GM21390 (cell line): ENCODE data around the gene PLEKHH1.
"Not testable (repeated sequence)": the region's sequence is repeated elsewhere in the genome, so short reads cannot be mapped to it uniquely, and the experiment has no call there.

Experiments
- ATAC-seq: cut with Tn5 transposase; IDR thresholded peaks from one replicate; pipeline ENCODE4 v1.9.1; 2021; ENCODE audit not compliant: unreplicated experiment

Gene PLEKHH1

DNA sequence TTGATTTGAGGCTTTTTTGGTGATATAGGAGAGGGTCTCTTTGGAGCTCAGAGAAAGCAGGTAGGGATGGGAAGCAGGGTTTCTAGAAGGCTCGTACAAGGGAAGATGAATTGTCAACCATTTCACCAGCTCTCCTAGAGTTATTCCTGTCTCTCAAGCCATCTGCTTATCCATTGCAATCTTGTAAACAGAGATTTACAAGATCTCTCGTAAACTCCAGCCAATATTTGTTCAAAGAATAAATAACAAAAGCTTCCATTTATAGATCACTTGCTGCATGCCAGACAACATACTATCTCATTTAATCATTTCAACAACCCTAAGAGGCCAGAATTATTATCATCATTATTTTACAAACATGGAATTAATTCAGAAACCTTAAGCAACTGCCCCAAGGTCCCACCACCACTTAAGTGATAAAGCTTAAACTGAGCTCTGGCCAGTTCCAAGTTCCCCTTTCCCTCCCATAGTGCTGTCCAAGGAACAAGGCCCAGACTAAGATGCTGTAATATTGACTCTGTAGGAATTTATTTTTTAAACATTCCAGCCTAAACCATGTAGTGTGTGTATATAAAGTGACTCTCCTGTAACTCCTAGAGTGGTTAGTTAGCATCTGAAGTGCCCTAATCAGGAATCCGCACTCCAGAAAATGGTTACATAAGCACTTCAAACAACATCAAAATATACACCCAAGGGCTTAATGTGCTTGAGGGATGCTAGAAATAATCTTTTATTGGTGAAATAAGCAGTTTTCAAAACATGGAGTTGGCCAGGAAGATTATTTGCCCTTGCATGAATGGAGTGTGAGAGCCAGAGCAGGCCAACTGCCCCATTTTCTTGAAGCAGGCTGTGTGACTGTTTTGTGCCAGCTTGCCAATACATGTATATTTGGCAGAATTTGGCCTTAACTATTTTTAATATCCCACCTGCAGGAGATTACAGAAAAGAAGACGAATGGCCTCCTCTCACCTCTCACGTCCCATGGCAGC lies 2.8 kb upstream of the PLEKHH1 start:
- ATAC-seq, result no peak

DNA sequence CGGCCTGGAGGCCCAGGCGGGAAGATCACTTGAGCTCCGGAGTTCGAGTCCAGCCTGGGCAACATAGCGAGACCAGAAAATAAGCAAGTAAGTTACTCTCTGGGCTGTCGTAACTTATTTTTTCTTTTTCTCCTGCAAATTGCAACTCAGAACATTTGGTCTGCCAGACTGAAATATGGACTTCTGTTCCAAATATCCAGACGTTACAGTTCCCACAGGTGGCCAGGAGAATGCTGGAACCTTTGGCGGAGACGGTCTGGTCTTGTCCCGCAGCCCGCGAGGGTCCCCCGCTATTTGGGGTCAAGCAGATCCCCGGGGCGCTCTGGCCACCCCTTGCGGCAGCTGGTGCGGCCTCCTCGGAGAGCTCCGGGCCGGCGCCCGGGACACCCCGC lies 488 bp upstream of the PLEKHH1 start:
- no peak for ATAC-seq

DNA sequence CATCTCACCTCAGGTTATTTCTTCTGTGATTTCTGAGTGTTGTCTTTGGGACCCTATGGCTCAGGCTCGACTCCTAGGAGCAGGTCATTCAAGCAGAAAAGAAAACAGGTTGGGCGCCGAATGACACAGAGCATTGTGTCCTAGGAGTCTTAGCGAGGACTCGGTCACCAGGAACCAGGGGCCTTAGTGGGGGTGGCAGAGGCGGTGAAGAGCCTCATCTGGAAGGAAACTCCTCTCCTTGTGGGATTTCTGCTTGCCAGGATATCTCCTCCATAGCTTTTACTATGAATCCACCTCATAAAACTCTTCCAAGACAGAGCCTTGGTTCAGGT lies 630 bp downstream of the PLEKHH1 start:
- no peak for ATAC-seq

DNA sequence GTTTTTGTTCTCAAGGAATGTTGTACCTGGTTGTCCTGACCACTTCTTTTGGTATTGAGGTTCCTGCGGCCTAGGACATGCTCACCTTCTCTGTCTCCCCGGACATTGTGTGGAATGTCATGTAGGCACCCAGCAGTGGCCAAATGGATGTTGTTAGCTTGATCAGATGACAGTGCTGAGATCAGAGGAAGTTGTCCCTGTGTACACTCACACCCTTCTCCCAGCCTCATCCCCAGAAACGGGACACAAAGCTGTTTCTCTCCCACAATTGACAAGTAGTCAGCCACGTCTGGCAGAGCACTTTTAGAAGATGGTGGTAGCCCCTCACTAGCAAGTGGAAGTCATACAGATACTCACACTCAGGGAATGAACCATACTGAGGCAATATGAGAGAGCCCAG lies 3.0 kb downstream of the PLEKHH1 start:
- ATAC-seq, result no peak

DNA sequence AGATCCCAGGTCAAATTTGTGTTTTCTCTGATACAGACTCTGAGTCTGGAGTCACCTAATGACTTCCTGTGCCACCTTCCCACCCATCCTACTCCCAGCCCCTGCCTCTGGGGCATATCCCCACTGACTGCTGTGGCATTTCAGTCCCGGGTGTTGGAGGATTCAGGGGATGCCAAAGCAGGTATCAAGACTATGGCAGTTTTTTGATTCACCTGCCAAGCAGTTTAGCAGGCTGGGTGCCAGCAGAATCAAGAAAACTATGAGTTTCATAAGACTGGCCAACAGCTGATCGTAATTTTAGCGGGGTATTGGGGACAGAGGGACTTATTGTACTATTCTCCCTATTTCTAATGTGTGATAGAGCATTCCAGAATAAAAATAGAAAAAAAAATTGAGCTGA lies 4.6 kb downstream of the PLEKHH1 start:
- ATAC-seq, result no peak

DNA sequence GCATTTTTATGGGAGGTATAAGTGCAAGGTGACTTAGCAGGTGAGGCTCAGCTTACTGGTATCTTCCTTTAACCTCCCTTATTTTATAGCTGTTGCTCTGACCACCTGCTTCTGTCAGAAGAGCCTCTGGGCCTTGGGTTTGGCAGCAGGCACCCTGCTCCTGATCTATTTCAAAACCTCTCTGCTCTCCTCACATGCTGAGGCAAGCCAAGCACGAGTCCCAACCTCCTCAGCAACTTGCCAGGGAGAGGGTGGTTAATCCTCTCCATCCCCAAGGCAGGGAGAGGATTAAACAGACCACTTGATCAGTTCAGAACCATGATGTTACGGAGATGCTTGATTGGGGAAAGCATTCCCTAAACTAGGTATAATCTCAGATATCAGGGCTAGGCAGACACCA lies 5.4 kb downstream of the PLEKHH1 start:
- no peak for ATAC-seq

DNA sequence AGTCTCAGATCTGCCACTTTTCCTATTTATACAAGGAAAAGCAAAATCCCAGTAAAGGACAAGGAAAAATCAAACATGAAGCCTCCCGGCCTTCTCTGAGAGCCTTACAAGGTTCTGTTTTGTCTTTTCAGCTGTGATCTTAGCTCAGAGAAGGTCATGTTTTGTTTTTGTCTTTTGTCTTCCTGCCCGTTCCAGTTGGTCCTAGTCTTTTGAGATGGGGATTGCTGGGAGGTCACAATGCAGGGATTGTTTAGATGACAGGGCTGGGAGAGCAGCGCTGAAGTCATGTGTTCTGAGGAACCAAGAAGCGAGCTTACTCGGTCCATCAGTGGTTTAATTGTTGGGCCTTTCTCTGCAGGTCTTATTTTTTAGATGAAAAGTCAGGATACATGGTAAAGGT lies 6.0 kb downstream of the PLEKHH1 start:
- ATAC-seq, result no peak

DNA sequence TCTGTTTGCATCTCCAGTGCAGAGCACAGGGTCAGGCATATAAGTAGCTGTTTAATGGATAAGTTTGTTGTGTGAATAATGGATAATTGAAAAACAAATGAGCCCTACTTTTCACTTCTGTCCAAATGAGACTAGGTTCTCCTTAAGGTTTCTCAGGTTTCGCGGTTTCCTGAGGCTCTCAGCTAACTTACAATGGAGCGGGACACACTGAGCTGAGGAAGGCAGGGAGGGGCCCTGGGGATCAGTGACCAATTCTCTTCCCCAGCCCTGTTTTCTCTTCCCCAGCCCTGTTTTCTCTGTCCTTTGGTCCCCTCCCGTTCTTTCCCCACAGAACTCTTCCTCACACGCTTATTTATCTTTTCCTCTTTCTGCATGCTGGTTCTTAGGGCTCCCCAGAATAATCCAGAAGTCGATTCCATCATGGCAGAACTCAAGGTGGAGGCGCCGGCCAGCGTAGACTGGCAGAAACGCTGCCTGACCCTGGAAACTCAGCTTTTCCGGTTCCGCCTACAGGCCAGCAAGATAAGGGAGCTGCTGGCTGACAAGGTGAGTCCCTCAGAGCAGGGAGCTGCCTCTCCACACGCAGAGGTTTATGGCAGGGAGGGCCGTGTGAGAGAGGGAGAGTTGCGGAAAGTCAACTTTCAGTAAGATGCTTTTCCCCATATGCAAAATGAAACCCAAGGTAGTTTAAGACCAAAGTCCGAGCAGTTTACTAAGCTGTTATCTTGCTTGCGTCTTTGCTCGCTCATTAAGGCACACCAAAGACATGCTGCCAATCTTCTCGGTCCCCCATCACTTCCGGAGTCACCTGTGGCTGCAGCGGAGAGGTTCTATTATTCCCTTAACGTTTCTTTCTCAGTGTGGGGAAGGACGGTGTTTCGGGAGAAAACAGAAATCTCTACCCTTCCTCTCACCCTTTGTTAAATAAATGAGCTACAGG lies 8.6 kb downstream of the PLEKHH1 start:
- ATAC-seq, result no peak

DNA sequence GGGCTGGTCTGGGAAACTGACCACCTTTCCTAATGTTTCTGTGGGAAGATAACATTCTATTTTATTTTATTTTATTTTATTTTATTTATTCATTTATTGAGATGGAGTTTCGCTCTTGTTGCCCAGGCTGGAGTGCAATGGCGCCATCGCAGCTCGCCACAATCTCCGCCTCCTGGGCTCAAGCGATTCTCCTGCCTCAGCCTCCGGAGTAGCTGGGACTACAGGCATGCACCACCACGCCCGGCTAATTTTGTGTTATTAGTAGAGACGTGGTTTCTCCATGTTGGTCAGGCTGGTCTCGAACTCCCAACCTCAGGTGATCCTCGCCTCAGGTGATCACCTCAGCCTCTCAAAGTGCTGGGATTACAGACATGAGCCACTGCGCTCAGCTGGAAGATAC lies 9.5 kb downstream of the PLEKHH1 start:
- ATAC-seq, result not testable (repeated sequence)

DNA sequence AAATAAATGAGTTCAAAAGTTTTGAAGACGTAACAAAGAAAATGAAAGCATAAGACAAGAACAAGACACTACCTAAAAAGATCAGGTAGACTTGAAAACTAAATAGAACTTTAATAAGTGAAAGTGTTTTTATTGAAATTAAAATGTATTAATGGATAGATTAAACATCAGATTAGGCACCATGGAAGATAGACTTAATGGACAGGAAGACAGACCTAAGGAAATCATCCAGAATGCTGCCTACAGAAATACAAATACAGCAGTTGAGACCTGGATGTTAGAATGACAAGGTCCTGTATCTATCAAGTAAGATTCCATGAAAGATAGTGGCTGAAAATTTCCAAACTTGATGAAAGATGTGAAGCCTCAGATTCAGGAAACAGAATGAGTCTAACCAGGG lies 11.5 kb downstream of the PLEKHH1 start:
- no peak for ATAC-seq

DNA sequence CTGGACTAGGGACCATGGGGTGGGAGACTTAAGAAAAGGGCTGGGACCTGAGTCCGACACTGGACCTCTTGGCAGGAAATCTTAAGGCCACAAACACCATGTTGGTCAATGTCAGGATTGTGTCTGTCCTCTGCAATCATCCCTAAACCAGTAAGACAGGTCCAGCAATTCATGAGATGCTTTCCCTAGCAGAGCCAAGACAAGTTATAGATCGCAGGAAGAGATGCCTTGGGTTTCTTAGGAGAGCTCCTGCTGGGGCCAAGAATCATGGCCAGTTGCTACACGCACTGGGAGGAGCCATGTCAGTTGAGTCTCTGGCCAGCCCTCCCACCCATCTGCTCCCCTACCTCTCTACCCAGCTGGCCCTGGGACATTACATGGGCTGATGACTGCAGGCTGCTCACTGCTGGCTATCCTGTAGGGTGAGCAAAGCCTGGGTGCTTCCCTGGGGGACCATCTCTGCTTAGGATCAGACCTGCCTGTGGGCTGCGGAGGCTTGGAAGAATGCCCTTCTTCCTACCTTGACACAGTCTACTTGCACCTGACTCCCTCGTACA lies 14.2 kb downstream of the PLEKHH1 start:
- ATAC-seq, result no peak

DNA sequence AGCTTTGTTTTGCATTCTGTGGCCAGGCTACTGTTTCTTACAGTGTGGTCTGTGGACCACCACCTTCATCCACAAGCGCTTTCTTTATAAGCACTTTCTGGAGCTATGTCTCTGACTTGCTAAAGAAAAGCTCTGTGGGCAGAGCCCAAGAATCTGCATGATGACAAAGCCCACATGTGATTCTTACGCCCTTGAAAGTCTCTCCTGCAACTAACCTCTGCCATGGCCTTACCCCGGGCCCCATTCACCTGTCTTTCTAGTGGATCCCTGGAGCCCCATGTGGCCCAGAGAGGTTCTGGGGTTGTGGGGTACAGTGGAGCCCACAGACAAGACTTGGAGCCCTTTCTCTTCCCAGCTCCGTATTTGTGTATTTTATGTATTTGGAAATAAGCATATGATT lies 16.6 kb downstream of the PLEKHH1 start:
- ATAC-seq, result no peak

DNA sequence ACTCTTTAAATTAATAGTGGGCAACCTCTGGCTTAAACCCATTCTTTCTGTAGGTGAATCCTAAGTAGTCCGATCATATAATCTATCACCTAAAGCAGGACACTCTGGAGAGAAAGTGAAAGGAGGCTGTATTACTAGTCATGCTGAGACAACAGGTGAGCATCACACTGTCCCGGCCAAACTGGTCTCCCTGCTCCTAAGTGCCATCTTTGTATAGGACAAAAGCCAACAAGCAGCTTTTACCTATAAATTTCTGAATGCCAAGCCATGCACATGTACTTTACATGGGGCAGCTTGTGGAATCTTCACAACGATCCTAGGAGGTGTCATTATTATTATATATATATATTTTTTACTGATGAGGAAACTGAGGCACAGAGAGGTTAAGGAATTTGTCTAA lies 18.0 kb downstream of the PLEKHH1 start:
- no peak for ATAC-seq

DNA sequence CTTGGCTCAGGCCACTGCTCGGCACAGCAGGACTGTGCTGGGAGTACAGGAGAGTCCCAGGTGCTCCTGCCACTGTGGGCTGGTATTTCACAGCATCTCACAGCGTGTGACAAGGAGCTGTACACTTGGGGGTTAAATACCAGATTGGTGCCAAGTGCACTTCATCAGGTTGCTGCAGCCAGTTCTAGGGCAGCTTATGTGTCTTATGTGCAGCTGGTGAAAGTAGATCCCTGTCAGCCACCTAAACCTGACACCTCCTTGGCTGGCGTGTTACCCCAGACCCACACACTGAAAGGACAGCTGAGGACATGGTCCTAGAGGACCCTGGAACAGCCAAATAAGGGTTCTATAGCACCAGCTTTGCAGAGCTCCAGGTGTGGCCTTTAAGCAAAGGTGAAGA lies 18.9 kb downstream of the PLEKHH1 start:
- no peak for ATAC-seq

DNA sequence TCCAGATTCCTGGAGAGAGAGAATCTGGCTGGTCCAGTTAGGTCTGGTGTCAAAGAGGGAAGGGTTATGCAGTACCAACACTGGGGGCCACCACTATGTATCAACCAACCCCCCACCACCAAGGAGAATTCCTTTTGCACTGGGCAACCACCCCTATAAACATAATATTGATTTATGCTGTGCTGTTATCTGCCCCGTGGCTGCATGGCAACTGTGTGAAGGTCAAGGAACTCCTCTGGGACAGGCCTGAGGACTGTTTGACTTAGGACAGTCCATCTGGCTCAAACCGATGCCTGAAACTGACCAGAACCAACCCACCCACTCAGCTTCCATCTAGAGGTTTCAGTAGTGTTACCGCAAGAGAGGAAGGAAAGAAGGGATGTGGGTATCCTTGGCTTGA lies 20.5 kb downstream of the PLEKHH1 start:
- ATAC-seq, result no peak

DNA sequence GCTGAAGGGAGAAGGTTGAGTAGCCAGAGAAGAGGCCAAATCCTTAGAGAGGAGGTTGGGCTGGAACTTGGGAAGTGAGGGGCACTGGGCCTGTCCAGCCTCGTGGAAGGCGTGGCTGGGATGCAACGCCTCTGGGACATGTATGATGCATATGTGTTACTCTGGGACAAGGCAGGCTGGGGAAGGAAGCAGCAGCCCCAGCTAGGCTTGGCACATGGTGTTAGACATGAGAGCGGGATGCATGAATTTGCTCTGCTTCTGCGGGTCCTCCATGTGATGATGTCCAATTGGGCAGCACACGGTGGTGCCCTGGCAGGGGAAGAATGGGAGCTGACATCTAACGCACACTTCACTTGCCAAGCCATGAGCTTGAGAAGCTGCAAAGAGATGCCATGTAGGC lies 21.3 kb downstream of the PLEKHH1 start:
- ATAC-seq, result no peak

DNA sequence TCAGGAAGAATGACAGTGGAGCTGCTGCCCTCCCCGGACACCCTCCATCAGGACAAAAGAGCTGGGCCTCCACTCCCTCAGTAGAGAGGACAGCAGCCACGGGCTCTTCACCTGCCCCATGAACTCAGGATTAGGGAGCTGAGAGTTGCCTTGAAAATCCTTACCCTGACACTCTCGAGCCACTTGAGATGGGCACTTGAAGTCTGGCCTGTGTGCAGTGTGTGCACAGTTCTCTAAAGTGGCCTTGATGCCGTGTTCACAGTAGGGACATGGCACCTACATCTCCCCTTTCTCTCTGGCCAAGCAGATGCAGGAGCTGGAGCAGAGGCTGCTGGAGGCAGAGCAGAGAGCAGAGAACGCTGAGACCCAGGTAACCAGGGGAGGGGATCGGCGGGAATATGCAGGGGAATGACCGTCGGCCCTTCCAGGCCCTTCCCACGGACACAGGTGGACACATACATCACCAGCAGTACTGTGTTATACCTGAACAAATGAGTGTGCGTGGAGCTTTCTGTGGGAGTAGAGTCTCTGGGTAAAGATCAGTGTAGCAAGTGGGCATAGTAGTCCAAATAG lies 22.5 kb downstream of the PLEKHH1 start:
- no peak for ATAC-seq

DNA sequence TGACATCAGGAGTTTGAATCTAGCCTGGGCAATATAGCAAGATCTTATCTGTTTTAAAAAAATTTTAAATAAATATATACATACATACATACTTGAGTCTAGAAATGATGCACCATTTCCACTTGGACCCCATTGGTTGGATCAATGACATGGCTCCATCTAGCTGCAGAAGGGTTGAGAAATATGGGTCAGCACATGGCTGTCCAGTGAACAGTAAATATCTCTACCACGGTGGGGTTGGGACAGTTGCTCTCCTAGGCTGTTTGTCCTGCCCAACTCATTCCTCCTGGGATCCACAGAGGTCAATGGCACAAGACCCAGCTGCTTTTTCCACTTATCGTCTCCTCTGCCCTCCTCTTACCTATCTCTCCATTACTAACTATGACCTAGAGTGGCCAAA lies 23.6 kb downstream of the PLEKHH1 start:
- ATAC-seq, result no peak

DNA sequence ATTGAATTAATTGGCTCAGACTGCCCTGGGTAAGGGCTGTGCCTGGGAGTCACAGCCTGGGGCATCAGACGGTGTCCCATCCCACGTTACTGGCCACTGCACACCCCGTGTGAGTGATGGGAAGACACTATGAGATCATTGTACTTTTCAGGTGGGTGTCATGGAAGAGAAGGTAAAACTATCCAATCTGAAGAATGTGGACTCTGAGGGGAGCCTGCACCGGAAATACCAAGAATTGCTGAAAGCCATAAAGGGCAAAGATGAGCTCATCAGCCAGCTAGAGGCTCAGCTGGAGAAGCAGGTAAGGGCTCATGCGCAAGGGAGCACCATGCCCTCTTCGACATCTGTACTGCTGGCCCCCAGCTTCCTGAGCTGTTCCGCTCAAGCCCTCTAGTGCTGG lies 24.0 kb downstream of the PLEKHH1 start:
- no peak for ATAC-seq

DNA sequence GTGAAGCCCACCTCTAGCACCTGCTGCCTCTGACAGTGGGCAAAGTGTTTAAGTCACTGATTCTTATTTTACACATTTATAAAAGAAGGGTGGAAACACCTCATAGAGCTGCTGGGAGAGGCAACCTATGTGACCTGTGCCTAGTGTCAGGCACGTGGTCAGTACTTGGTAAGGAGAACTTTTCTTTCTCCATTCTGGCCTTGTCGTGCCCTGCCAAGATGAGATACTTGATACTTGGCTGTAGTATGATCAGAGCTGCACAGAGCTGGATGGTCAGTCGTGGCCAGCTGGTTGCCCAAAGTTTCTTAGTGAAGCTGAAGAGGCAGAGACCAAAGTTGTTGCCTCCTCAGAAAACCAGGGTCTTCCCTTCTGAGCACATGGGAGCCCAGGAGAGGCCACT lies 24.6 kb downstream of the PLEKHH1 start:
- no peak for ATAC-seq

DNA sequence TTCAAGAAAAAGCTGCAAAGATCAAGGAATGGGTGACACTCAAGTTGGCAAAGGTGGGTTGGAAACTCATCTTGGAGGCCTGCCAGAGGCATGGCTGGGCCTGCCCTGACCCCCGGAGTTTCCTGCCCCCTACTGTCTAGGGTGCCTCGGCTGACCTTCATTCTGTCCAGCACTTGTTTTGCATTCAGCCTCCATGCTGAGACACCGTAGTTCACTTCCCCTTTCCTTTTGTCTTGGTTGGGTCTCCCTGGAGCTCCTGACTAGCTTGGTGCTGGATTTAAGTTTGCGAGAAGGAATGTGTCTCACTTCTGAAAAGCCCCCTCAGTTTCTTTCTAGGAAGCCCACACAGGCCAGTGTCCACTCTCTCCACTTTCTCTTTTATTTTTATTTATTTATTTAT lies 26.5 kb downstream of the PLEKHH1 start:
- ATAC-seq, result no peak
